ENCODE results near the gene C20orf141.
"Not testable (repeated sequence)": the region's sequence is repeated elsewhere in the genome, so short reads cannot be mapped to it uniquely, and the experiment has no call there.

The C20orf141 gene

GRCh38 chr20:2820084-2820895 is 5.5 kb downstream of the C20orf141 start:
- no peak for DNase-seq (ENCODE audit: extremely low read depth in 1 of 2, low read depth in 1 of 2)

DNA sequence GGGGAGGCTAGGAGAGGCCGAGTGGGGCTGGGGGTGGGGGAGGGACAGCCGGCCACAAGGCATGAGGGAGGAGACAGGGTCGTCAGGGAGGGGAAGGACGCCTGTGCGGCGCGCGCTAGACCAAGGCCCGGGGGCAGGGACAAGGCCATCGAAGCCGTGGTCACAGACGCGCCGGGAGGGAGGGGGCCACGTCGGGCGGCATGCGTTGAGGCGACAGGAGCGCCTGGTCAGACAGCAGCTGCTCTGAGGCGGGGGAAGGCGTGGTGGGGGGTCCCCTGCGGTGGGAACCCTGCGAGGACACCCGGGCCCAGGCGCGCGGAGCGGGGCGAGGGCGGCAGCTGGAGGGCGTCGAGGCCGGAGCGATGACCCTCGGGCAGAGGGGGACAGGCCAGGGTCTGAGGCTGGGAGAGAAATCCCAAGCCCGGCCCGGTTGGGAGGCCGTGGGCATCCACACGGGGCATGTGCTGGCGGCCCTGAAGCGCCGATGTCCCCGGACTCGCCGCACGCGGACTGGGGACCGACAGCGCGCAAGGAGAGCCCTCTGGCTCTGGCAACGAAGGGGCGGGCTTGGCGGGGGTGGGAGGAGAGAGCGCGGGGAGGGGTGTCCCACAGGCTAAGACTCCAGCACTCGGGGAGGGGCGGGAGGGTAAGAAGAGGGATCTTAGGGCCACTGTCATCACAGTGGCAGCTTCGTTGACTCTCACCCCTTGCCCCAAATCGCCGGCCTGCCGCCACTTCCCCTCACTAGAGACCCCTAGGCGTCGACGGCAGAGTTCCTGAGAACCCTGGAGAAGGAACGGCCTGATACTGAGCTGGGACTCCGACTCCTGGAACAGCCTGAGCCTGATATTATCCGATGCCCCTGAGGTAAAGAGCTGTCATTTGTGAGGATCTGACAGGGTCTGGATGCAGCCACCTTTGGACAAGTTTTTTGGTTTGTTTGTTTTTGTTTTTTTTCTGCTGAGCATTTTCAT is 6.4 kb downstream of the C20orf141 start:
- no peak for DNase-seq (ENCODE audit: extremely low read depth in 1 of 2, low read depth in 1 of 2)

DNA sequence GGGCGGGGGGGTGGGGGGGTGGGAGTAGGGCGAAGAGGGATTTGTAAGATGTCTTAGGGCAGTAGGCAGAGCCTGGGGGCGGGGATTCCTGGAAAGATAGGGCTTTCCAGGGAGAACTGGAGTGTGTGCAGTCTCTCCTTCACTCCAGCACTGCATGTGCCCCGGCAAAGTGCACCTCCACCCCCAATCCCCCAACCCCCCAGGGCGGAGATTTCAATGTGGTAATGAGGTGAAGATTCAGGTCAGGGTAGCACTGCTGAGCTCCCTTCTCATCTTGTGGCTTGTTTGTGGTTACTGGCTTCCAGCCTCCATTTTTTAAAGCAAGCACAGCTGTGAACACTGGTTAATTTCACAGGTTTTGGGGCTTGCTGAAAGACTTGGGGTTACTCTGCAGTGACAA is 7.3 kb downstream of the C20orf141 start:
- no peak for DNase-seq (ENCODE audit: extremely low read depth in 1 of 2, low read depth in 1 of 2)

DNA sequence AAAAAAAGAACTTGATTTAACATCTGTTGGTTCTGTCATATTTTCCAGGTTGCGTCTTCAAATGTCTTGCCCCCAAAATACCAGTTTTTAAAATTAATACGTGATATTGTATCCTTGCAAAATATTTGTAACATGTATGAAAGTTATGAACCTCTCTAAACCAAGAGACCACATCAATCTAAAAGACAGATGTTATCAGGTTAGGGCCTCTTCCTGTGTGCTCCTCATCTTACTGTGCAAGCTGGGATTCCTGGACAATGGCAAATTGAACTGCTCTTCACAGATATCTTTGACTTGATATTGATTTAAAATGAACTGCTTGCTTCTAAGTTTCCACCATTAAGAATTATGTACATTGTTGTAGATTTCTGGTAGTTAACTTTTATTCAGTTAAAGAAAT is 11.0 kb downstream of the C20orf141 start:
- DNase-seq (ENCODE audit: extremely low read depth in 1 of 2, low read depth in 1 of 2): no peak

GRCh38 chr20:2826655-2827054 is 11.9 kb downstream of the C20orf141 start:
- DNase-seq (ENCODE audit: extremely low read depth in 1 of 2, low read depth in 1 of 2): no peak

DNA sequence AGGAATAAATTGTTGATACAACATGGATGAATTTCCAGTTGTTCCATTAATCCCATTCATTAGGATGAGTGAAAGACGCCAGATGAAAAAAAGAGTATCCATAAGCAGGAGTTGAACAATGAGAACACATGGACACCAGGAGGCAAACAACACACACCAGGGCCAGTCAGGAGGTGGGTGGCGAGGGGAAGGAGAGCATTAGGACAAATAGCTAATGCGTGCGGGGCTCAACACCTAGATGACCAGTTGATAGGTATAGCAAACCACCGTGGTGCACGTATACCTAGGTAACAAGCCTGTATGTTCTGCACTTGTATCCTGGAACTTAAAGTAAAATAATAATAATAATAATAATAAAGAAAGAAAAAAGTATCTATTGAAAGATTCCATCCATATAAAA is 14.6 kb downstream of the C20orf141 start:
- DNase-seq (ENCODE audit: extremely low read depth in 1 of 2, low read depth in 1 of 2): no peak

DNA sequence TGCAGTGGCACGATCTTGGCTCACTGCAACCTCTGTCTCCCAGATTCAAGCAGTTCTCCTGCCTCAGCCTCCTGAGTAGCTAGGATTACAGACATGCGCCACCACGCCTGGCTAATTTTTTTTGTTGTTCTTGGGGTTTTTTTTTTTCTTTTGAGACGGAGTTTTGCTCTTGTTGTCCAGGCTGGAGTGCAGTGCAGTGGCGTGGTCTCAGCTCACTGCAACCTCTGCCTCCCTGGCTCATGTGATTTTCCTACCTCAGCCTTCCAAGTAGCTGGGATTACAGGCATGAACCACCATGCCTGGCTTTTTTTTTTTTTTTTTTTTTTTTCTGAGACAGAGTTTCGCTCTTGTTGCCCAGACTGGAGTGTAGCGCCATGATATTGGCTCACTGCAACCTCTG is 16.4 kb downstream of the C20orf141 start:
- DNase-seq (ENCODE audit: extremely low read depth in 1 of 2, low read depth in 1 of 2): not testable (repeated sequence)

GRCh38 chr20:2833761-2834160 is 19.0 kb downstream of the C20orf141 start:
- no peak for DNase-seq (ENCODE audit: extremely low read depth in 1 of 2, low read depth in 1 of 2)

GRCh38 chr20:2834401-2835110 is 19.8 kb downstream of the C20orf141 start:
- DNase-seq (ENCODE audit: extremely low read depth in 1 of 2, low read depth in 1 of 2): no peak

- no peak for DNase-seq (ENCODE audit: extremely low read depth in 1 of 2, low read depth in 1 of 2)
These were observed 20.6 kb downstream of the C20orf141 start for GRCh38 chr20:2835331-2835796.

DNA sequence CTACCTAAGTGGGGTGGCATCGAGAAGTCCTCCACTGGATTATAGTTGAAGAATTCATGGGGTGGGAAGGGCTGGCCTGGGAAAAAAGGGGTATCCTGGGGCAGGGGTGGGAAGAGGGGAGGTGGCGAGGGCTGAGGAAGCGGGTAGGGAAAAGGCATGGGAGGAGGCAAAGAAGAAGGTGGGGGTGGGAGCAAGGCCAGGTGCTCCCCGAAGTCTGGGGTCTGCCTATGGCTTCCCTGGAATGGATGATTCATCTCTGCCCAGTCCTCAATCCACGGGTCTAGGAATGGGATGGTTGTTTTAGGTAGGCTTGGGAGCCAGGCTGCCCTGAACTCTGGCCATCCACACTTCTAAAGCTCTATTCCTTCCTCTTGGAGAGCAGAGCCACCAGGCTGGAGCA is 21.2 kb downstream of the C20orf141 start:
- no peak for DNase-seq (ENCODE audit: extremely low read depth in 1 of 2, low read depth in 1 of 2)

DNA sequence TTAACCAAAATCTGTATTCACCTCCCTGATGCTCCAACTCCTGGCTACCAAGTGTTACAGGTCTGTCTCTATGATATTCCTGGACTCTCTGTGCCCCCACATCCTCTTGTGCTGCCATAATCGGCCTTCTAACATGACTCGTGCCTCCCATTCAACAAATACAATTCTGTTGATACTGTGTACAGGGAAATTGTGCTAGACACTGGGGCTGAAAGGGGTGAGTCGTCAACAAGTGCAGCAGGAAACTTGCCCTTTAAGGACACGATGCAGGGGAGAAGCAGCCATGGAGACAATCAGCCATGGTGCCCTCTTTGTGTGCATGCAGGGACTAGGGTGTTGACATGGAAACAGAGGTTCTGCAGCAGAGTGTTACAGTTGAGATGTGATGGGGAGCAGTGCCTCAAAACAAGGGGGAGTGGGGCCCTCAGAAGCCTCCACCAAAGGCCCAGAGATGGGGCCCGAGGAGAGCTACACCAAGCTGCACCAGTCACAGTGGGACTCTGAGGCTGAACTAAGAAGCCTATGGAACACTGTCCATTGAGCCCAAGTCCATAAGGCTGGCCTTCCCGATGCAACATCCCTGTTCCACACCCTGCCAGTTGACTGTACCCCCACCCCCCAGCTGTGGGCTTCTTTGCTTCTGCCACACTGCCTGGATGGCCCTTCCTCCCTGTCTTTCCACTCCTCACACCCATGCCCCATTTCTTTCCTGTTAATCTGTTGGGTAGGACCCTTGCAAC is 22.6 kb downstream of the C20orf141 start:
- no peak for DNase-seq (ENCODE audit: extremely low read depth in 1 of 2, low read depth in 1 of 2)

GRCh38 chr20:2838170-2838797 is 23.5 kb downstream of the C20orf141 start:
- no peak for DNase-seq (ENCODE audit: extremely low read depth in 1 of 2, low read depth in 1 of 2)

DNA sequence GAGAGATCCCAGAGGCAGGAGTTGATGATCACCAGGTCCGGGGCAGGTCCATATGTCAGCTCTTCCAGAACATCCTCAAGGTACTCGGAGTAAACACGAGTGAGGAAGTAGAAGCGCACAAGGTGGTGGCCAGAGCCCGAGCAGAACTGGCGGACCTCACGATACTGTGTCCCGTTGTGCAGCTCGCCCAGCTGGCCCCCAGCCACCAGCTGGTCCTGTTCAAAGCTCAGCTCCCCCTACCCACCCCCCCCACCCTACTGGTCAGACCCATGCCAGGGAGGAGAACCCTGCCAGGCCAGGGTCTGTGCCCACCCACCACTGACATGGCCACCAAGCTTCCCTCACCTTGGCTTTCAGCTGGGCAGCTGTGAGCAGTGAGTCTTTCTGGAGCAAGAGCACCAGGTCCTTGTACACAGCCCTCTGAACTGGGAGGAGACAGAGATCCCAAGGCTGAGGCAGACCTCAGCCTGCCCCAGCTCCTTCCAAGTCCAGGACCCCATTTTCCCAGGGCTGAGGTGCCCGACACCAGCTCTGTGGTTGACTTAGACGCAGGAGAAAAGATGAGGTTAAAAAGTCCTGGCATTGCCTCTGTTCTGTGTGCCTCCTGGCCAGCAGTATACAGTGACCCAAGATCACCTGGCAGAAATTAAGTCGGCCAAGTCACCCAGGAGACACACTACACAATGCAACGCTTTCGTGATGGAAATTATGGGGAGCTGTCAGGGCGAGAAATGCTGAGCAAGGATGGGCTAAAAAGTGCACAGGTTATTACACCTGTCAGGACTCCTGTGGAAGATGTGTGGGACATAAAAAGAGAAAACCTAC is 24.3 kb downstream of the C20orf141 start:
- no peak for DNase-seq (ENCODE audit: extremely low read depth in 1 of 2, low read depth in 1 of 2)

DNA sequence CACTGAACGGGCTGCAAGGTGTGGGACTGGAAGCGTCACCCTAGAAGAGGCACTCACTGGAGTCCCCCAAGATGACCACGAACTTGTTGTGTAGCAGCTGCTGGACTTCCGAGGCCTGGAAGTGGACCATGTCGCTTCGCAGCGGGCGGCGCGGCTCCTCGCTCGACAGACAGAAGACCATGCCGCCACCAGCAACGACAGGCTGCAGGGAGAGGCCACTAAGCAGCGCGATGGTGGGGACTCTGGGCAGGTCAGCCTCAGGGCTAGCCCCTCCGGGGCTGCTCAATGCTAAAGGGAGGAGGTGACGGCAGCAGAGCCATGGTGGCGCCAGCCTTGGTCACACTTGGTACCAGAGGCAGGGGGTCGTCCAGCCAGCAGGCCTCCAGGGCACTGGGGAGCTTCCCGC is 24.9 kb downstream of the C20orf141 start:
- no peak for DNase-seq (ENCODE audit: extremely low read depth in 1 of 2, low read depth in 1 of 2)

GRCh38 chr20:2840138-2840966 is 25.6 kb downstream of the C20orf141 start, which contains the start of the genes PCED1A and VPS16:
TSS of gene PCED1A (minus strand) at chr20:2840655. CDS start at chr20:2839912, 743 bp downstream.
TSS of gene VPS16 (plus strand) at chr20:2840745. CDS start at chr20:2840775, 30 bp downstream.
- DNase-seq (ENCODE audit: extremely low read depth in 1 of 2, low read depth in 1 of 2): peak; percentile 56 to 84

GRCh38 chr20:2840967-2841531 is 26.3 kb downstream of the C20orf141 start:
- DNase-seq (ENCODE audit: extremely low read depth in 1 of 2, low read depth in 1 of 2): no peak

- DNase-seq (ENCODE audit: extremely low read depth in 1 of 2, low read depth in 1 of 2): no peak
These were observed 30.8 kb downstream of the C20orf141 start for GRCh38 chr20:2845607-2846006.

Data from activated CD8-positive, alpha-beta memory T cell treated with anti-CD3 and anti-CD28 coated beads for 1 hour (primary cell).